Coronary artery (tissue), 2 donors: Measurements from ENCODE around the gene EVX1.

Source experiments
- DNase-seq: peaks from one replicate; pipeline ENCODE4 v3.0.0-alpha.2; 2017; ENCODE audit warnings: low spot score
- H3K27ac ChIP-seq, 2 donors: fragments of 200-600 bp; sonication (generic); one replicate each; pipeline ENCODE4 v1.5.1; 2016 to 2019
- H3K4me3 ChIP-seq: fragments of 200-600 bp; sonication (generic); 2 replicates; pipeline ENCODE4 v1.5.1; 2016; ENCODE audit warnings: mild to moderate bottlenecking, moderate library complexity
- TF ChIP-seq, protein P1 (sequence below): fragments of 200-600 bp; sonication (generic); IDR thresholded peaks from one replicate; pipeline ENCODE4 v1.5.1; 2019; ENCODE audit warnings: antibody characterized with exemption

The EVX1 gene

DNA sequence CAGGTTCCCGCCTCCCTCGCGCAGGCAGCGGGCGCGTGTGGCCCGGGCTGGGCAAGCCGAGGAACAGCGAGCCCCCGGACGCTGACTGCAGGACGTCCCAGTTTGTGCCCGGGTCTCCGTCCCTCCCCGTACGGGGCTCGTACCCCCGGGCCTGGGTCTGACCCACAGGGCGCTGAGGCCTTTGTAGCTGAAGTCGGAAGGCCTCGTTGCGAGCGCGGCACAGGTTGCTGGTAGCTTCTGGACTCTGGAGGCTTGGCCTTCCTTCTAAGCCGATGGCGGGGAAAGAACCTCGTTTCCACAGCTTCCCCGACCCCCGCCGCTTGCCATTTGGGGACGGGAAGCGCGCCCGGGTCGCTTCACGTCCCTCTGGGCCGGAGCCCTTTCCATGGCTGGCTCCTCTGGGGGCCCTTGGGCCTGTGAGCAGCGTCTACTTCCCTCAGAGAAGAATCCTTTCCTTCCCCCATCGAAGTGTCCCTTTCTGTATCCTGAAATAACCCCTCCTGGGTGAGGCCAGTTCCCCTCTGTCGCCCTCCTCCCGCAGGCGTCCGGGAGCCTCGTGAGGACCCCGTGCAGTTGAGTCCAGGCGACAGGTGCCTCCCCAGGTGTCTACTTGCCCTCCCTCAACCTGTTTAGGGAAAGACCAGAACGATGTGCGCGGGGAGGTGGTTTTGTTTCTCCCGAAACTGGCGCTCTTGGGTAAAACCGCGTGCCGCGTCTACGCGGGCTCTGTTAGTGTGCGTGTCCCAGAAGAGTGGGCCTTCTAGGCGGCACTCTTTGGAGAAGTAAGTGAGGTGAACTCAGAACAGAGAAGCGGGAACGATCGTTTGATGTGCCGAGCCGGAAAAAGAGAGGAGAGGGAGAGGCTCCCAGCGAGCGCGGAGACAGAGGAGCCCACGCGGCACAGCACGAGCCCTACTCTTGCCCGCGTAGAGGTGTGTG lies 9.3 kb downstream of the EVX1 start:
- DNase-seq, result no peak
- H3K4me3 ChIP-seq, result peak overlapping the region; percentile 62
- TF ChIP-seq, protein P1, sequence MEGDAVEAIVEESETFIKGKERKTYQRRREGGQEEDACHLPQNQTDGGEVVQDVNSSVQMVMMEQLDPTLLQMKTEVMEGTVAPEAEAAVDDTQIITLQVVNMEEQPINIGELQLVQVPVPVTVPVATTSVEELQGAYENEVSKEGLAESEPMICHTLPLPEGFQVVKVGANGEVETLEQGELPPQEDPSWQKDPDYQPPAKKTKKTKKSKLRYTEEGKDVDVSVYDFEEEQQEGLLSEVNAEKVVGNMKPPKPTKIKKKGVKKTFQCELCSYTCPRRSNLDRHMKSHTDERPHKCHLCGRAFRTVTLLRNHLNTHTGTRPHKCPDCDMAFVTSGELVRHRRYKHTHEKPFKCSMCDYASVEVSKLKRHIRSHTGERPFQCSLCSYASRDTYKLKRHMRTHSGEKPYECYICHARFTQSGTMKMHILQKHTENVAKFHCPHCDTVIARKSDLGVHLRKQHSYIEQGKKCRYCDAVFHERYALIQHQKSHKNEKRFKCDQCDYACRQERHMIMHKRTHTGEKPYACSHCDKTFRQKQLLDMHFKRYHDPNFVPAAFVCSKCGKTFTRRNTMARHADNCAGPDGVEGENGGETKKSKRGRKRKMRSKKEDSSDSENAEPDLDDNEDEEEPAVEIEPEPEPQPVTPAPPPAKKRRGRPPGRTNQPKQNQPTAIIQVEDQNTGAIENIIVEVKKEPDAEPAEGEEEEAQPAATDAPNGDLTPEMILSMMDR, result no peak
- no peak overlapping the region for H3K27ac ChIP-seq

DNA sequence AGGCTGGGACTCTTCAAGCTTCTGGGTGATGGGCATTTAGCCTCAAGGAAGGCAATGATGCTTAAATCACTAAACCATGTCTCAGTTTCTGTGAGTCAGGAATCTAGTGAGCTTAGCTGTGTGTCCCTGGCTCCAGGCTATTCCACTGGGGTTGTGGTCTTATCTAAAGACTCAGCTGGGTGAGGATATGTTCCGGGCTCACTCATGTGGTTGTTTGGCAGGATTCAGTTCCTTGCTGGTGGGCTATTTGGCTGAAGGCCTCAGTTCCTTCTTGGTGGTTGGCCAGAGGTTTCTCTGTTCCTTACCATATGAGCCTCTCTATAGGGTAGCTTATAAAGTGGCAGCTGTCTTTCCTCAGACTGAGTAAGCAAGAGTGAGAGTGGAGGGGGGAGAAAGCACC lies 12.0 kb downstream of the EVX1 start:
- H3K4me3 ChIP-seq, result no peak overlapping the region
- TF ChIP-seq, protein P1, result no peak
- DNase-seq, result no peak
- no peak overlapping the region for H3K27ac ChIP-seq

DNA sequence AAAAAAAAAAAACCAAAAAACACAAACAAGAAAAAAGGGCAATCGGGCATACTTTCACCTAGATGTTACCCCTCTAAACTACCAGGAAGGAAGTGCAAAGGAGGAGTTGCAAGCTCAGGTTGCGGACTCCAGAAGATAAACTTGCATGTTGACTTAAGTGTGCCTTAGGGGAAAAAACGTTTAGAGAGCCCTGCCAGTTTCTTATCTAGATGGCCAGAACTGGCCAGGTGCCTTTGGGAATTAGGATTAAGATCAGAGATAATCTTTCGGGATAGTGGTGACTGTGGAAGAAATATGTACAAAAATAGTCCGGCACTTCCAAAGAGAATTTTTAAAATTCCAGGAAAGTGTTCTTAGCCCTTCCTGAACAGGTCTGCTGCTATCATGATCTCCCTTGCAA lies 17.6 kb downstream of the EVX1 start:
- Histone ChIP-seq H3K4me3 (no peak overlapping the region), H3K27ac (no peak overlapping the region)
- TF ChIP-seq, protein P1, result no peak
- DNase-seq, result no peak

GRCh38 chr7:27262121-27262520 lies 19.5 kb downstream of the EVX1 start:
- DNase-seq, result no peak
- TF ChIP-seq, protein P1, result no peak
- Histone ChIP-seq H3K4me3 (no peak overlapping the region), H3K27ac (no peak overlapping the region)

DNA sequence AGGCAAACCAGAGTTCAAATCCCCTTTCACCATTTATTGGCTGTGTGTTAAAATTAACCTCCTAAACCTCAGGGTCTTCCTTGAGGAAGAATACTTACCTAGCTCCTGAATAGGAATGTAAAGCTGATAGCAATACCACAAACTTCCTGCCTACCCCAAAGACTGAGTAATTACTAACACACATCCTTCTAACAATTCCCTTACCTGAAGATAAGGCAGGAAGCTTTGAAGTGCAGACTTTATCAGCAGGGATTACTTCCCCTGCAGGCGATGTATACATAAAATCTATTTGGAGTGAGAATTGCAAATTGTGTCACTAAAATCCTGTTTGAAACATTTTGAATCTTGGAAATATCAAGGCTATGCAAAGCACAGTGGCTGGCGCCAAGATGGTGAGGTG lies 21.2 kb downstream of the EVX1 start:
- TF ChIP-seq, protein P1, result no peak
- DNase-seq, result no peak
- no peak overlapping the region for H3K27ac ChIP-seq
- no peak overlapping the region for H3K4me3 ChIP-seq

DNA sequence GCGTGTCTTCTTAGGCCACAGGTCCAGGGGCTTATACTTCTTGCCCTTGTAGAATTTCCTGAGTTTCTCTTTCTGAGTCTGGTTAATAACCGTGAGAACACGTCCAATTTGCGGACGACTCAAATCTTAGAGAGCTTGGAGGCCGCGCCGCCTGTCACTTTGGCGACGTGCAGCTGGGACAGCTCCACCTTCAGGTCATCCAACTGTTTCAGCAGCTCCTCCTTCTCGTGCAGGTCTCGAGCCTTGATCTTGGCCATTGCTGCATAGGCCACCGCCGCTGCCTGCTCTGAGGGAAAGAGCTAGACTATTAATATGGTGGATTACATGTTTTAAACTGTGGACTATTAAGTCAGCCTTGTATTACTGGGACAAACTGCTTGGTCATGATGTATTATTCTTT lies 26.9 kb downstream of the EVX1 start:
- Histone ChIP-seq H3K4me3 (no peak overlapping the region), H3K27ac (no peak overlapping the region)
- no peak for DNase-seq
- TF ChIP-seq, protein P1, result no peak

GRCh38 chr7:27271384-27271783 lies 28.8 kb downstream of the EVX1 start:
- H3K27ac ChIP-seq, result no peak overlapping the region
- H3K4me3 ChIP-seq, result no peak overlapping the region
- TF ChIP-seq, protein P1, result no peak
- no peak for DNase-seq
